Mesothelial cell of epicardium (in vitro differentiated cells): Measurements from ENCODE around the gene HEATR1. TPM values are rescaled to one million over a fixed set of nuclear protein-coding genes. Genes with fewer than 3 reads are reported as not detected.
A peak's percentile ranks its signal among the peaks of the same experiment; 100 is the strongest.
"Not testable (repeated sequence)": the region's sequence is repeated elsewhere in the genome, so short reads cannot be mapped to it uniquely, and the experiment has no call there.

Source experiments
- DNase-seq, 2 experiments: peaks; one replicate each; pipeline ENCODE4 v3.0.0; 2021; ENCODE audit warnings: low spot score in 2 of 2; ENCODE audit not compliant: unreplicated experiment in 2 of 2
- H3K27ac Mint-ChIP-seq: 2 replicates; pipeline ENCODE4 v1.8.0; 2021; ENCODE audit warnings: mixed read lengths
- H3K27me3 Mint-ChIP-seq: 2 replicates; pipeline ENCODE4 v1.8.0; 2021; ENCODE audit warnings: low read depth, mixed read lengths
- H3K36me3 Mint-ChIP-seq: 2 replicates; pipeline ENCODE4 v1.8.0; 2021; ENCODE audit warnings: mixed read lengths
- H3K4me1 Mint-ChIP-seq: 2 replicates; pipeline ENCODE4 v1.8.0; 2021; ENCODE audit warnings: mixed read lengths
- H3K4me3 Mint-ChIP-seq: 2 replicates; pipeline ENCODE4 v1.8.0; 2021; ENCODE audit warnings: mild to moderate bottlenecking, moderate library complexity, mixed read lengths
- H3K9me3 Mint-ChIP-seq: 2 replicates; pipeline ENCODE4 v1.8.0; 2021; ENCODE audit warnings: mixed read lengths
- total RNA-seq: library from RNA; stranded (reverse); gene quantifications from 3 replicates; pipeline ENCODE4 v1.2.1, GENCODE V29; 2021
- TF ChIP-seq, protein P1 (sequence below): fragments of 200-600 bp; sonication (generic); IDR thresholded peaks from one replicate; pipeline ENCODE4 v1.5.0; 2021; ENCODE audit warnings: antibody characterized with exemption; ENCODE audit not compliant: unreplicated experiment

Gene HEATR1
- total RNA-seq, 1 donor from 2014 or later: 48.4 TPM

DNA sequence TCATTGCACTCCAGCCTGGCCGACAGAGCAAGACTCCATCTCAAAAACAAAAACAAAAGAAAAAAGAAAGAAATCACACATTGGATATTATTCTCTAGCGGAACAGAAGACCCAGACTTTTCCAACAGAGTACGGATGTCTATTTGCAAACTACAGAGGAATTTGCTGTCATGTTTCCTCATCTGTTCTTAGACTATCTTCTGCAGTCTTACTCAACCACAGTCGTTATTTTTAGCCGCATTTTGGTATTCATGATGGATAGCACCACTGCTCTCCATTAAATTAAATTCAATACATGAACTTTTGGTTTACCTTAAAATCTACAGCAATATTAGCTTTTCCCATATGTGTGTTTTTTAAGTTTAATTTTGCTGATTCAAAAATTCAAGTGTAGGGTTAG lies 14.2 kb upstream of the HEATR1 start:
- Mint-ChIP-seq H3K27me3 (no peaks in the 10 kb centered on the region), H3K9me3 (peaks cover 13% of the 10 kb centered on the region), H3K36me3 (no peaks in the 10 kb centered on the region), H3K4me1 (no peaks in the 10 kb centered on the region), H3K4me3 (no peak overlapping the region), H3K27ac (no peak overlapping the region)
- TF ChIP-seq, protein P1, sequence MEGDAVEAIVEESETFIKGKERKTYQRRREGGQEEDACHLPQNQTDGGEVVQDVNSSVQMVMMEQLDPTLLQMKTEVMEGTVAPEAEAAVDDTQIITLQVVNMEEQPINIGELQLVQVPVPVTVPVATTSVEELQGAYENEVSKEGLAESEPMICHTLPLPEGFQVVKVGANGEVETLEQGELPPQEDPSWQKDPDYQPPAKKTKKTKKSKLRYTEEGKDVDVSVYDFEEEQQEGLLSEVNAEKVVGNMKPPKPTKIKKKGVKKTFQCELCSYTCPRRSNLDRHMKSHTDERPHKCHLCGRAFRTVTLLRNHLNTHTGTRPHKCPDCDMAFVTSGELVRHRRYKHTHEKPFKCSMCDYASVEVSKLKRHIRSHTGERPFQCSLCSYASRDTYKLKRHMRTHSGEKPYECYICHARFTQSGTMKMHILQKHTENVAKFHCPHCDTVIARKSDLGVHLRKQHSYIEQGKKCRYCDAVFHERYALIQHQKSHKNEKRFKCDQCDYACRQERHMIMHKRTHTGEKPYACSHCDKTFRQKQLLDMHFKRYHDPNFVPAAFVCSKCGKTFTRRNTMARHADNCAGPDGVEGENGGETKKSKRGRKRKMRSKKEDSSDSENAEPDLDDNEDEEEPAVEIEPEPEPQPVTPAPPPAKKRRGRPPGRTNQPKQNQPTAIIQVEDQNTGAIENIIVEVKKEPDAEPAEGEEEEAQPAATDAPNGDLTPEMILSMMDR: no peak
- no peak for DNase-seq

GRCh38 chr1:236615399-236616148 lies 11.3 kb upstream of the HEATR1 start:
- Mint-ChIP-seq H3K4me3 (no peak overlapping the region), H3K27ac (no peak overlapping the region), H3K4me1 (no peaks in the 10 kb centered on the region), H3K27me3 (no peaks in the 10 kb centered on the region), H3K36me3 (no peaks in the 10 kb centered on the region), H3K9me3 (peaks cover 10% of the 10 kb centered on the region)
- DNase-seq: no peak
- TF ChIP-seq, protein P1: no peak

DNA sequence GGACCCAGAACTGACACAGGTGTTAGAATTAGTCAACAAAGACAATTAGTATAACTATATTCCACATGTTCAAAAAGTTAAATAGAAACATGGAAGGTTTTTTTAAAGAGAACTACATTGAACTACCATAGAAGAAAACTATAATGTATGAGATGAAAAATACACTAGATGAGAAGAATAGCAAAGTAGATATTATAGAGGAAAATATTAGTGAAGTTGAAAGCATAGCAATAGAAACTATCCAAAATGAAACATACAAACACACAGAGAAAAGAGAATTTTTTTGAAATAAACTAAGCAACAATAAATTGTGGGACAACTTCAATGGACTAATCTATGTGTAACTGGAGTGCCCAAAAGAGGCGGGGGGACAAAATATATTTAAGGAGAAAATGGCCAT lies 8.0 kb upstream of the HEATR1 start:
- H3K27me3 Mint-ChIP-seq: no peaks in the 10 kb centered on the region
- no peaks in the 10 kb centered on the region for H3K36me3 Mint-ChIP-seq
- H3K4me1 Mint-ChIP-seq: no peaks in the 10 kb centered on the region
- TF ChIP-seq, protein P1: no peak
- DNase-seq: no peak
- H3K27ac Mint-ChIP-seq: no peak overlapping the region
- no peak overlapping the region for H3K4me3 Mint-ChIP-seq
- peaks cover 10% of the 10 kb centered on the region for H3K9me3 Mint-ChIP-seq

GRCh38 chr1:236608930-236609726 lies 4.8 kb upstream of the HEATR1 start:
- Mint-ChIP-seq H3K4me3 (no peak overlapping the region), H3K27me3 (no peaks in the 10 kb centered on the region), H3K9me3 (peaks cover 10% of the 10 kb centered on the region), H3K27ac (no peak overlapping the region), H3K4me1 (peaks cover 5% of the 10 kb centered on the region), H3K36me3 (no peaks in the 10 kb centered on the region)
- DNase-seq: peak in 1 of 2 experiments; percentile 62
- TF ChIP-seq, protein P1: peak; percentile 54

DNA sequence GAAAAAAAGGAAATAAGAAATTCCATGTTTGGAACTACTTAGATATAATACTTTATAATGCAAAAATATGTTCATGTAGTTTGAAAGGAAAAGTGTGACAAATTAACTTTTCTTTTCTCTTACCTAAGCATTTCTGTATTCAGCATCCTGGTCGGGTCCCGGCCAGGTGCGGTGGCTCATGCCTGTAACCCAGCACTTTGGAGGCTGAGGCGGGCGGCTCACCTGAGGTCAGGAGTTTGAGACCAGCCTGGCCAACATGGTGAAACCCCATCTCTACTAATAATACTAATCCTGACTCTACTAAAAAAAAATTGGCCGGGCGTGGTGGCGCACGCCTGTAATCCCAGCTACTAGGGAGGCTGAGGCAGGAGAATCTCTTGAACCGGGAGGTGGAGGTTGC lies 3.3 kb upstream of the HEATR1 start:
- H3K4me3 Mint-ChIP-seq, H3K9me3 Mint-ChIP-seq, H3K27me3 Mint-ChIP-seq, DNase-seq, H3K36me3 Mint-ChIP-seq, H3K27ac Mint-ChIP-seq: not testable (repeated sequence)
- H3K4me1 Mint-ChIP-seq: peaks cover 20% of the 10 kb centered on the region
